Measurements from ENCODE around the gene PDLIM7. TPM values are rescaled to one million over a fixed set of nuclear protein-coding genes. Genes with fewer than 3 reads are reported as not detected.

Gene PDLIM7
- total and polyA plus RNA-seq, 2 experiments from 2014 or later = 94.7 to 128 TPM

DNA sequence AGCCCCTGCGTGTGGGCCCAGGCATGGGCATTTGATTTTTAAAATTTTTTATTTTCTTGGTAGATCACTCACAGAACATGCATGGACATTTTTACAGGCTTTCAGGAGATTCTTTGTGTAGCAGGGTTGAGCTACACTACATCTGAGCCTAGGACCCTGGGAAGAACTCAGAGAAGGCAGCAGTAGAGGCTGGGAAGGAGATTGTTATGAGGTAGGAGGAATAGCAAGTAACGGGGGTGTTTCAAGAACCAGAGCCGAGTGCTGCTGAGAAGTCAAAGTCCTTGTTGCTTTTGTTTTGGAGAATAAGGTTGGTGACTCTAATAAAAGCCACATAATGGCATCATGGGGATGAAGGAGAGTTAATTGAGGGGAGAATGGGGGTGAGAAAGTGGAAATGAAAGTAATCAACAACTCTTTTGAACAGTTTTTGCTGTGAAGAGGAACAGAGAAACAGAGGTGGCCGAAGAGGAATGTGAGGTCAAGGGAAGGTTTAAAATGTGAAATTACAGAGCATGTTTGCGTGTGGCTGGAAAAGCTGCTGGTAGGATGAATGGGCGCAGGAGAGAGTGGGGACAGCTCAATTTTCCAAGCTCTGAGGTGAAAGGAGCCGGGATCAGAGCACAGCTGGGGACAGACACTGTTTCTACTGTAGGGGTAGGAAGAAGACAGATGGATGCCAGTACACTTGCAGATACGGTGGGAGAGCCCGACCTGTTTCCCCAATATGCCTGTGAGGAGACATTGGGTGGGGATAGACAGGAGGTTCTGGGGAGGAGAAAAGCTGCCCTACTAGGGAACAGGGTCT, 4.7 kb upstream of the PDLIM7 start:
- no peak overlapping the region for H3K4me2 ChIP-seq
- peaks cover 11% of the 10 kb centered on the region; the same call in 1 of the 2 replicates for H3F3A ChIP-seq (replicated peaks; ENCODE audit: low read depth)
- H3K4me1 ChIP-seq (ENCODE audit: insufficient read depth) = peaks cover 23% of the 10 kb centered on the region
- no peak overlapping the region for H2AFZ ChIP-seq
- no peak for DNase-seq (ENCODE audit: low spot score)
- H3K9me2 ChIP-seq (ENCODE audit: insufficient read depth) = no peaks in the 10 kb centered on the region
- TF ChIP-seq JUNB (IDR thresholded peaks at IDR 0.05; ENCODE audit: unreplicated experiment) (no peak), EZH2phosphoT487 (IDR thresholded peaks at IDR 0.05; ENCODE audit: unreplicated experiment) (no peak), POLR2AphosphoS5 (IDR thresholded peaks at IDR 0.05; ENCODE audit: low read depth) (no peak)
- TF ChIP-seq, protein P1, sequence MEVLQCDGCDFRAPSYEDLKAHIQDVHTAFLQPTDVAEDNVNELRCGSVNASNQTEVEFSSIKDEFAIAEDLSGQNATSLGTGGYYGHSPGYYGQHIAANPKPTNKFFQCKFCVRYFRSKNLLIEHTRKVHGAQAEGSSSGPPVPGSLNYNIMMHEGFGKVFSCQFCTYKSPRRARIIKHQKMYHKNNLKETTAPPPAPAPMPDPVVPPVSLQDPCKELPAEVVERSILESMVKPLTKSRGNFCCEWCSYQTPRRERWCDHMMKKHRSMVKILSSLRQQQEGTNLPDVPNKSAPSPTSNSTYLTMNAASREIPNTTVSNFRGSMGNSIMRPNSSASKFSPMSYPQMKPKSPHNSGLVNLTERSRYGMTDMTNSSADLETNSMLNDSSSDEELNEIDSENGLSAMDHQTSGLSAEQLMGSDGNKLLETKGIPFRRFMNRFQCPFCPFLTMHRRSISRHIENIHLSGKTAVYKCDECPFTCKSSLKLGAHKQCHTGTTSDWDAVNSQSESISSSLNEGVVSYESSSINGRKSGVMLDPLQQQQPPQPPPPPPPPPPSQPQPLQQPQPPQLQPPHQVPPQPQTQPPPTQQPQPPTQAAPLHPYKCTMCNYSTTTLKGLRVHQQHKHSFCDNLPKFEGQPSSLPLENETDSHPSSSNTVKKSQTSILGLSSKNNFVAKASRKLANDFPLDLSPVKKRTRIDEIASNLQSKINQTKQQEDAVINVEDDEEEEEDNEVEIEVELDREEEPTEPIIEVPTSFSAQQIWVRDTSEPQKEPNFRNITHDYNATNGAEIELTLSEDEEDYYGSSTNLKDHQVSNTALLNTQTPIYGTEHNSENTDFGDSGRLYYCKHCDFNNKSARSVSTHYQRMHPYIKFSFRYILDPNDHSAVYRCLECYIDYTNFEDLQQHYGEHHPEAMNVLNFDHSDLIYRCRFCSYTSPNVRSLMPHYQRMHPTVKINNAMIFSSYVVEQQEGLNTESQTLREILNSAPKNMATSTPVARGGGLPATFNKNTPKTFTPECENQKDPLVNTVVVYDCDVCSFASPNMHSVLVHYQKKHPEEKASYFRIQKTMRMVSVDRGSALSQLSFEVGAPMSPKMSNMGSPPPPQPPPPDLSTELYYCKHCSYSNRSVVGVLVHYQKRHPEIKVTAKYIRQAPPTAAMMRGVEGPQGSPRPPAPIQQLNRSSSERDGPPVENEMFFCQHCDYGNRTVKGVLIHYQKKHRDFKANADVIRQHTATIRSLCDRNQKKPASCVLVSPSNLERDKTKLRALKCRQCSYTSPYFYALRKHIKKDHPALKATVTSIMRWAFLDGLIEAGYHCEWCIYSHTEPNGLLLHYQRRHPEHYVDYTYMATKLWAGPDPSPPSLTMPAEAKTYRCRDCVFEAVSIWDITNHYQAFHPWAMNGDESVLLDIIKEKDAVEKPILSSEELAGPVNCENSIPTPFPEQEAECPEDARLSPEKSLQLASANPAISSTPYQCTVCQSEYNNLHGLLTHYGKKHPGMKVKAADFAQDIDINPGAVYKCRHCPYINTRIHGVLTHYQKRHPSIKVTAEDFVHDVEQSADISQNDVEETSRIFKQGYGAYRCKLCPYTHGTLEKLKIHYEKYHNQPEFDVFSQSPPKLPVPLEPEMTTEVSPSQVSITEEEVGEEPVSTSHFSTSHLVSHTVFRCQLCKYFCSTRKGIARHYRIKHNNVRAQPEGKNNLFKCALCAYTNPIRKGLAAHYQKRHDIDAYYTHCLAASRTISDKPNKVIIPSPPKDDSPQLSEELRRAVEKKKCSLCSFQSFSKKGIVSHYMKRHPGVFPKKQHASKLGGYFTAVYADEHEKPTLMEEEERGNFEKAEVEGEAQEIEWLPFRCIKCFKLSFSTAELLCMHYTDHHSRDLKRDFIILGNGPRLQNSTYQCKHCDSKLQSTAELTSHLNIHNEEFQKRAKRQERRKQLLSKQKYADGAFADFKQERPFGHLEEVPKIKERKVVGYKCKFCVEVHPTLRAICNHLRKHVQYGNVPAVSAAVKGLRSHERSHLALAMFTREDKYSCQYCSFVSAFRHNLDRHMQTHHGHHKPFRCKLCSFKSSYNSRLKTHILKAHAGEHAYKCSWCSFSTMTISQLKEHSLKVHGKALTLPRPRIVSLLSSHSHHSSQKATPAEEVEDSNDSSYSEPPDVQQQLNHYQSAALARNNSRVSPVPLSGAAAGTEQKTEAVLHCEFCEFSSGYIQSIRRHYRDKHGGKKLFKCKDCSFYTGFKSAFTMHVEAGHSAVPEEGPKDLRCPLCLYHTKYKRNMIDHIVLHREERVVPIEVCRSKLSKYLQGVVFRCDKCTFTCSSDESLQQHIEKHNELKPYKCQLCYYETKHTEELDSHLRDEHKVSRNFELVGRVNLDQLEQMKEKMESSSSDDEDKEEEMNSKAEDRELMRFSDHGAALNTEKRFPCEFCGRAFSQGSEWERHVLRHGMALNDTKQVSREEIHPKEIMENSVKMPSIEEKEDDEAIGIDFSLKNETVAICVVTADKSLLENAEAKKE (CRISPR knock-in tag; IDR thresholded peaks at IDR 0.05) = no peak
- TF ChIP-seq, protein P2, sequence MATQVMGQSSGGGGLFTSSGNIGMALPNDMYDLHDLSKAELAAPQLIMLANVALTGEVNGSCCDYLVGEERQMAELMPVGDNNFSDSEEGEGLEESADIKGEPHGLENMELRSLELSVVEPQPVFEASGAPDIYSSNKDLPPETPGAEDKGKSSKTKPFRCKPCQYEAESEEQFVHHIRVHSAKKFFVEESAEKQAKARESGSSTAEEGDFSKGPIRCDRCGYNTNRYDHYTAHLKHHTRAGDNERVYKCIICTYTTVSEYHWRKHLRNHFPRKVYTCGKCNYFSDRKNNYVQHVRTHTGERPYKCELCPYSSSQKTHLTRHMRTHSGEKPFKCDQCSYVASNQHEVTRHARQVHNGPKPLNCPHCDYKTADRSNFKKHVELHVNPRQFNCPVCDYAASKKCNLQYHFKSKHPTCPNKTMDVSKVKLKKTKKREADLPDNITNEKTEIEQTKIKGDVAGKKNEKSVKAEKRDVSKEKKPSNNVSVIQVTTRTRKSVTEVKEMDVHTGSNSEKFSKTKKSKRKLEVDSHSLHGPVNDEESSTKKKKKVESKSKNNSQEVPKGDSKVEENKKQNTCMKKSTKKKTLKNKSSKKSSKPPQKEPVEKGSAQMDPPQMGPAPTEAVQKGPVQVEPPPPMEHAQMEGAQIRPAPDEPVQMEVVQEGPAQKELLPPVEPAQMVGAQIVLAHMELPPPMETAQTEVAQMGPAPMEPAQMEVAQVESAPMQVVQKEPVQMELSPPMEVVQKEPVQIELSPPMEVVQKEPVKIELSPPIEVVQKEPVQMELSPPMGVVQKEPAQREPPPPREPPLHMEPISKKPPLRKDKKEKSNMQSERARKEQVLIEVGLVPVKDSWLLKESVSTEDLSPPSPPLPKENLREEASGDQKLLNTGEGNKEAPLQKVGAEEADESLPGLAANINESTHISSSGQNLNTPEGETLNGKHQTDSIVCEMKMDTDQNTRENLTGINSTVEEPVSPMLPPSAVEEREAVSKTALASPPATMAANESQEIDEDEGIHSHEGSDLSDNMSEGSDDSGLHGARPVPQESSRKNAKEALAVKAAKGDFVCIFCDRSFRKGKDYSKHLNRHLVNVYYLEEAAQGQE (IDR thresholded peaks at IDR 0.05; ENCODE audit: unreplicated experiment) = no peak
- H3K36me3 ChIP-seq (ENCODE audit: insufficient read depth) = no peaks in the 10 kb centered on the region
- no peak overlapping the region for H3K27ac ChIP-seq (ENCODE audit: low read depth)
- no peaks in the 10 kb centered on the region; the same call in 1 of the 2 replicates for H4K20me1 ChIP-seq (replicated peaks; ENCODE audit: insufficient read depth)
- H3K79me2 ChIP-seq (replicated peaks; ENCODE audit: insufficient read depth) = no peaks in the 10 kb centered on the region
- Mint-ChIP-seq H3K9me3 (no peaks in the 10 kb centered on the region), H3K36me3 (ENCODE audit: low read depth) (peaks cover 6% of the 10 kb centered on the region), H3K27ac (no peak overlapping the region), H3K4me1 (peaks cover 28% of the 10 kb centered on the region), H3K27me3 (ENCODE audit: insufficient read depth, low read depth, poor library complexity) (peaks cover 28% of the 10 kb centered on the region), H3K4me3 (no peak overlapping the region; the same call in 2 of the 3 replicates)
- no peak for ATAC-seq
- H3K4me3 ChIP-seq = no peak overlapping the region
- H3K27me3 ChIP-seq (ENCODE audit: insufficient read depth) = peaks cover 22% of the 10 kb centered on the region
